Measurements from ENCODE around the gene TGM1.

DNA sequence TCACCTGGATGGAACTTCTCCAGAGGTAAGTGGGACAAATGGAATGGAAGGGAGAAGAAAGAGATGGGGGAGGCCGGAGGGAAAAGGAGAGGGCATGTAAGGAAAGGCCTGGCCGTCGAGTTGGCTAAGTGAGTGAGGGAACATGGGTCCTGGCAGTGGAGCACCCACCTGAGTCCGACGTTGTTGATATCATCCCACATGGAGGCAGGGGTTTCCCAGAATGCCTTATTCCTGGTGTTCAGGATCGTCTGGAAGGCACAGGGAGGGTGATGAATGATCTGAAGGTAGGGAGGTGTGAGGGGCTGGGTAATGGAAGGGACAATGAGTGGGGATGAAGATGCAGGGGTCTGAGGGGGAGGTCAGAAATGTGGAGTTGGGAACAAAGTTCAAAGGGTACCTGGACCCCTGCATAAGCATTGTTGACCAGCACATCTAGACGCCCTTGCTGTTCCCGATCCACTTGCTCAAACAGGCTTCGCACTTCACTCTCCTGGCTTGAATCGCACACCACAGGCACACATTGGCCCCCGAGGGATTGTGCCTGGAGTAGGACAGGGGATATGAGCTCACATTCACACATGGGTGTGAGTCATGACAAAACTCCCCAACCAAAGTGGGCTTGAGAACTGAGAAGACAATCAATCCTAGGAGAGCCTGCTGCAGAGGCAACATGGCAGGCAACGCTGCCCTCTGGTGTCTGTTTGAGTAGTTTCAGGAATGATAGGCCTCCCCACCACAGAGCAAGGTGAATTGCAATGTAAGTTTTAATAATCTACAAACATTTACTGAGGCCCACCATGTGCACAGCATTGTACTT, 33.6 kb upstream of the TGM1 start:
- TF ChIP-seq, protein P1, sequence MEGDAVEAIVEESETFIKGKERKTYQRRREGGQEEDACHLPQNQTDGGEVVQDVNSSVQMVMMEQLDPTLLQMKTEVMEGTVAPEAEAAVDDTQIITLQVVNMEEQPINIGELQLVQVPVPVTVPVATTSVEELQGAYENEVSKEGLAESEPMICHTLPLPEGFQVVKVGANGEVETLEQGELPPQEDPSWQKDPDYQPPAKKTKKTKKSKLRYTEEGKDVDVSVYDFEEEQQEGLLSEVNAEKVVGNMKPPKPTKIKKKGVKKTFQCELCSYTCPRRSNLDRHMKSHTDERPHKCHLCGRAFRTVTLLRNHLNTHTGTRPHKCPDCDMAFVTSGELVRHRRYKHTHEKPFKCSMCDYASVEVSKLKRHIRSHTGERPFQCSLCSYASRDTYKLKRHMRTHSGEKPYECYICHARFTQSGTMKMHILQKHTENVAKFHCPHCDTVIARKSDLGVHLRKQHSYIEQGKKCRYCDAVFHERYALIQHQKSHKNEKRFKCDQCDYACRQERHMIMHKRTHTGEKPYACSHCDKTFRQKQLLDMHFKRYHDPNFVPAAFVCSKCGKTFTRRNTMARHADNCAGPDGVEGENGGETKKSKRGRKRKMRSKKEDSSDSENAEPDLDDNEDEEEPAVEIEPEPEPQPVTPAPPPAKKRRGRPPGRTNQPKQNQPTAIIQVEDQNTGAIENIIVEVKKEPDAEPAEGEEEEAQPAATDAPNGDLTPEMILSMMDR (IDR thresholded peaks at IDR 0.05), result peak; percentile 77
- no peak for TF ChIP-seq EZH2 (IDR thresholded peaks at IDR 0.05)

All from neural progenitor cell (in vitro differentiated cells).